GM12892 (cell line): ENCODE results near the gene PRSS27.

Source experiments
- POLR2A ChIP-seq: IDR thresholded peaks from 2 replicates; pipeline ENCODE4 v1.6.1; 2011; ENCODE audit warnings: low read depth, low read length, control low read depth
- POLR2AphosphoS5 ChIP-seq: IDR thresholded peaks from 2 replicates; pipeline ENCODE4 v1.6.1; 2011; ENCODE audit warnings: low read depth, low read length, control low read depth
- TAF1 ChIP-seq: IDR thresholded peaks from 2 replicates; pipeline ENCODE4 v1.6.1; 2011; ENCODE audit warnings: low read depth, mild to moderate bottlenecking, control low read depth, low read length, borderline replicate concordance

GRCh38 chr16:2697401-2697948, 22.5 kb downstream of the PRSS27 start:
- TF ChIP-seq POLR2A: no peak
- TF ChIP-seq POLR2AphosphoS5: no peak
- no peak for TF ChIP-seq TAF1
